Activated T-cell treated with anti-CD3 and anti-CD28 coated beads for 48 hours (primary cell): Measurements from ENCODE around the gene ZNF487.

Experiments
- DNase-seq: peaks from one replicate; pipeline ENCODE4 v3.0.0-alpha.2; 2020; ENCODE audit warnings: low read depth

Gene ZNF487

DNA sequence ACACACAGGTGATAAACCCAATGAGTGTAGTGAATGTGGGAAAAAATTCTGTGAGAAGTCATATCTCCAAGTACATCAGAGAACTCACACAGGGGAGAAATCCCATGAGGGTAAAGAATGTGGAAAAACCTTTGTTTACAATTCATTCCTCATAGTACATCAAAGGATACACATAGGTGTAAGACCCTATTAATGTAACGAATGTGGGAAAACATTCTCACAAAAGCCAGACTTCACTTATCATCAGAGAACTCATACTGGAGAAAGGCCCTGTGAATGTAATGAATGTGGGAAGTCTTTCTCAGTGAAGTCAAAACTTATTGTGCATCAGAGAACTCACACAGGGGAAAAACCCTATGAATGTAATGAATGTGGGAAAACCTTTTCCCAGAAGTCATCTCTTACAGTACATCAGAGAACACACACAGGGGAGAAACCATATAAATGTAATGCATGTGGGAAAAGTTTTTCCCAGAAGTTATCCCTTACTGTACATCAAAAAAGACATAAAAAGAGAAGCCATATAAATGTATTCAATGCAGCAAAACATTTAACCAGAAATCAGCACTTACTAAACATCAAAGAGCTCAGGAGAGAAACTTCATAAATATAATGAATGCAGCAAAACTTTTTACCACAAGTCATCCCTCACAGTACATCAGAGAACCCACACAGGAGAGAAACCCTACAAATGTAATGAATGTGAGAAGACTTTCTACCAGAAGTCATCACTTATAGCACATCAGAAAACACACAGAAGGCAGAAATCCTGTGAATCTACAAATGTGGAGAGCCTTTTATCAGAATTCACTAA, 87.7 kb downstream of the ZNF487 start:
- DNase-seq, result no peak
